Right lobe of liver (tissue), 4 donors: ENCODE data around the gene PSMB10.

ENCODE experiments used
- CTCF ChIP-seq, 4 donors: fragments of 200-600 bp in 3 of 4; fragments of 450-650 bp in 1 of 4; IDR thresholded peaks; one replicate each; pipeline versions ENCODE4 v1.5.1 to v1.8.0; 2016 to 2022; ENCODE audit warnings: antibody characterized with exemption in 4 of 4, mild to moderate bottlenecking in 2 of 4
- POLR2A ChIP-seq: fragments of 450-650 bp; IDR thresholded peaks from one replicate; pipeline ENCODE4 v1.6.1; 2017; ENCODE audit warnings: antibody characterized with exemption, mild to moderate bottlenecking
- donor health status: DM: no; HTN: no; CAD: no.
- donor health status: DM: no; HTN: no; CAD: no.
- donor health status: DM: no; HTN: yes; CAD: no.

DNA sequence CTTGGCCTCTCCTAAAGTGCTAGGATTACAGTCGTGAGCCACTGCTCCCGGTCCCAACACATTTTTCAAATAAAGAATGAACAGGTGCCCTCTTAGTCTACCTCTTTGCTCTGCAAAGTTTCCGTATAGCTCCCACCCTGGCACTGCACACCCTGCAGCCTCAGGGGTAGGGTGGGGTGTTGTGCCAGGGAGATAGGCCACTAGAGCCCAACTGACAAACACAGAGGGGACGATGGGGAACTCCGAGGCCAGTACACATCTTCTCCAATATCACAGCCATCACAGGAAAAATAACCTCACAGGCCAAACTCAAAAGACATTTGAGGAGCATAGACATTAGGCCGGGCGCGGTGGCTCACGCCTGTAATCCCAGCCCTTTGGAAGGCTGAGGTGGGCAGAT is 34.5 kb upstream of the PSMB10 start:
- TF ChIP-seq CTCF (IDR thresholded peaks at IDR 0.05) (no peak), POLR2A (no peak)
